K562 (cell line): ENCODE measurements around the gene RFC2. TPM values are rescaled to one million over a fixed set of nuclear protein-coding genes. Genes with fewer than 3 reads are reported as not detected.
A peak's percentile ranks its signal among the peaks of the same experiment; 100 is the strongest.

Source experiments
- CCNT2 ChIP-seq: IDR thresholded peaks from 2 replicates; pipeline ENCODE4 v1.6.1; 2011; ENCODE audit warnings: borderline replicate concordance, low read depth, mild to moderate bottlenecking, moderate library complexity, mixed read lengths, low read length; ENCODE audit not compliant: insufficient read length; ENCODE audit errors: extremely low read depth
- CREB1 ChIP-seq, 2 experiments: sonication (generic) in 1 of 2; formaldehyde crosslinking in 1 of 2; IDR thresholded peaks; 2 replicates each; pipeline versions ENCODE4 v1.6.1 to v1.8.0; 2012 to 2022; ENCODE audit warnings: inconsistent platforms in 1 of 2, mild to moderate bottlenecking in 1 of 2, missing genetic modification reagents in 1 of 2, moderate library complexity in 1 of 2
- ERF ChIP-seq: fragments of 450-650 bp; formaldehyde crosslinking; IDR thresholded peaks from 2 replicates; pipeline ENCODE4 v1.4.0; 2020; ENCODE audit warnings: mild to moderate bottlenecking, mixed read lengths
- EZH2 ChIP-seq: IDR thresholded peaks from 2 replicates; pipeline ENCODE4 v1.6.1; 2012; ENCODE audit warnings: low read depth, mild to moderate bottlenecking, inconsistent platforms, low read length, borderline replicate concordance
- HLTF ChIP-seq: fragments of 450-650 bp; IDR thresholded peaks from 2 replicates; pipeline ENCODE4 v1.6.1; 2016
- IFI16 ChIP-seq: fragments of 250-450 bp; sonication (Bioruptor Pico); IDR thresholded peaks from 2 replicates; pipeline ENCODE4 v2.1.2; 2022; ENCODE audit warnings: mild to moderate bottlenecking, inconsistent platforms
- MYBL2 ChIP-seq, 2 experiments: fragments of 450-650 bp in 1 of 2; sonication (generic) in 1 of 2; formaldehyde crosslinking in 1 of 2; IDR thresholded peaks; 2 replicates each; pipeline versions ENCODE4 v1.6.1 to v1.8.1; 2017 to 2022; ENCODE audit warnings: borderline replicate concordance in 1 of 2, inconsistent platforms in 1 of 2, low read depth in 1 of 2, mild to moderate bottlenecking in 1 of 2, missing genetic modification reagents in 1 of 2, moderate library complexity in 1 of 2
- RFX7 ChIP-seq: fragments of 250-450 bp; sonication (Bioruptor Pico); IDR thresholded peaks from 2 replicates; pipeline ENCODE4 v1.5.1; 2021; ENCODE audit warnings: mild to moderate bottlenecking
- XRCC5 ChIP-seq: fragments of 200-400 bp; formaldehyde crosslinking; IDR thresholded peaks from 2 replicates; pipeline ENCODE4 v1.6.1; 2017; ENCODE audit warnings: low read depth, mild to moderate bottlenecking, low read length
- ZNF23 ChIP-seq: fragments of 250-450 bp; sonication (Bioruptor Pico); IDR thresholded peaks from 2 replicates; pipeline ENCODE4 v1.4.0; 2020; ENCODE audit warnings: mild to moderate bottlenecking
- ZNF717 ChIP-seq: fragments of 250-450 bp; sonication (Bioruptor Pico); IDR thresholded peaks from 2 replicates; pipeline ENCODE4 v1.5.0; 2021
- polyA plus RNA-seq, 8 experiments: library from polyadenylated mRNA; depleted of rRNA in 4 of 8; stranded (reverse) in 5 of 8; unstranded in 3 of 8; fragments of >200 nt; fragmentation: Nextera tagmentation in 2 of 8; fragmentation: Illumina TruSeq in 1 of 8; extraction: Ambion mirVana in 2 of 8; extraction: Trizol in 1 of 8; gene quantifications; 2 replicates each; pipeline versions ENCODE4 v1.2.1 to v1.2.3, GENCODE V29; 2011 to 2014; ENCODE audit warnings: inconsistent platforms in 1 of 8, missing spikeins in 1 of 8
- total RNA-seq, 7 experiments: library from RNA; depleted of rRNA in 6 of 7; stranded (reverse); fragments of >200 nt in 6 of 7; fragmentation: Illumina TruSeq in 2 of 7; extraction: Trizol in 2 of 7; gene quantifications; 2 replicates each; pipeline versions ENCODE4 v1.2.1 to v1.2.3, GENCODE V29; 2011 to 2021; ENCODE audit warnings: low replicate concordance in 1 of 7
- TF ChIP-seq, protein P1 (sequence below): sonication (generic); formaldehyde crosslinking; IDR thresholded peaks from 2 replicates; pipeline ENCODE4 v1.8.1; 2023; ENCODE audit warnings: mild to moderate bottlenecking, missing genetic modification reagents
- TF ChIP-seq, protein P2 (sequence below): fragments of 250-450 bp; sonication (Bioruptor Pico); IDR thresholded peaks from 2 replicates; pipeline ENCODE4 v1.6.1; 2021; ENCODE audit warnings: mild to moderate bottlenecking
- TF ChIP-seq, protein P3 (sequence below): sonication (generic); formaldehyde crosslinking; IDR thresholded peaks from 2 replicates; pipeline ENCODE4 v1.5.0; 2020; ENCODE audit warnings: missing genetic modification reagents
- TF ChIP-seq, protein P4 (sequence below): fragments of 200-800 bp; sonication (Bioruptor generic); IDR thresholded peaks from 2 replicates; pipeline ENCODE4 v1.6.1; 2016; ENCODE audit warnings: missing genetic modification characterization, missing compliant biosample characterization
- TF ChIP-seq, protein P5 (sequence below): fragments of 250-450 bp; sonication (Bioruptor Pico); IDR thresholded peaks from 2 replicates; pipeline ENCODE4 v1.8.0; 2021; ENCODE audit warnings: borderline replicate concordance, mild to moderate bottlenecking, moderate library complexity; ENCODE audit not compliant: poor library complexity, severe bottlenecking

Gene RFC2
- total and polyA plus RNA-seq, 9 of the 15 experiments (the other 6 are each of a cell fraction or from before 2014, with no cell fraction given) = 32.5 to 161 (median 102) TPM

- TF ChIP-seq, protein P1, sequence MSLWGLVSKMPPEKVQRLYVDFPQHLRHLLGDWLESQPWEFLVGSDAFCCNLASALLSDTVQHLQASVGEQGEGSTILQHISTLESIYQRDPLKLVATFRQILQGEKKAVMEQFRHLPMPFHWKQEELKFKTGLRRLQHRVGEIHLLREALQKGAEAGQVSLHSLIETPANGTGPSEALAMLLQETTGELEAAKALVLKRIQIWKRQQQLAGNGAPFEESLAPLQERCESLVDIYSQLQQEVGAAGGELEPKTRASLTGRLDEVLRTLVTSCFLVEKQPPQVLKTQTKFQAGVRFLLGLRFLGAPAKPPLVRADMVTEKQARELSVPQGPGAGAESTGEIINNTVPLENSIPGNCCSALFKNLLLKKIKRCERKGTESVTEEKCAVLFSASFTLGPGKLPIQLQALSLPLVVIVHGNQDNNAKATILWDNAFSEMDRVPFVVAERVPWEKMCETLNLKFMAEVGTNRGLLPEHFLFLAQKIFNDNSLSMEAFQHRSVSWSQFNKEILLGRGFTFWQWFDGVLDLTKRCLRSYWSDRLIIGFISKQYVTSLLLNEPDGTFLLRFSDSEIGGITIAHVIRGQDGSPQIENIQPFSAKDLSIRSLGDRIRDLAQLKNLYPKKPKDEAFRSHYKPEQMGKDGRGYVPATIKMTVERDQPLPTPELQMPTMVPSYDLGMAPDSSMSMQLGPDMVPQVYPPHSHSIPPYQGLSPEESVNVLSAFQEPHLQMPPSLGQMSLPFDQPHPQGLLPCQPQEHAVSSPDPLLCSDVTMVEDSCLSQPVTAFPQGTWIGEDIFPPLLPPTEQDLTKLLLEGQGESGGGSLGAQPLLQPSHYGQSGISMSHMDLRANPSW (CRISPR knock-in tag) = peak; percentile 76; the same call in 1 of the 2 replicates
- TF ChIP-seq IFI16 (CRISPR knock-in tag) (no peak), HLTF (no peak), RFX7 (CRISPR knock-in tag) (no peak), ERF (CRISPR knock-in tag) (peak; percentile 9; the same call in 1 of the 2 replicates), CCNT2 (peak; percentile 88), CREB1 (IDR thresholded peaks at IDR 0.05) (peak; percentile 92), CREB1 (CRISPR knock-in tag; IDR thresholded peaks at IDR 0.05) (peak; percentile 96), ZNF717 (CRISPR knock-in tag) (no peak), XRCC5 (peak; percentile 68; the same call in 1 of the 2 replicates), MYBL2 (IDR thresholded peaks at IDR 0.05; ENCODE audit: low read depth) (no peak), MYBL2 (CRISPR knock-in tag; IDR thresholded peaks at IDR 0.05; ENCODE audit: borderline replicate concordance) (no peak), ZNF23 (CRISPR knock-in tag) (no peak), EZH2 (no peak)
- TF ChIP-seq, protein P2, sequence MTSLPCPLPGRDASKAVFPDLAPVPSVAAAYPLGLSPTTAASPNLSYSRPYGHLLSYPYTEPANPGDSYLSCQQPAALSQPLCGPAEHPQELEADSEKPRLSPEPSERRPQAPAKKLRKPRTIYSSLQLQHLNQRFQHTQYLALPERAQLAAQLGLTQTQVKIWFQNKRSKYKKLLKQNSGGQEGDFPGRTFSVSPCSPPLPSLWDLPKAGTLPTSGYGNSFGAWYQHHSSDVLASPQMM (CRISPR knock-in tag) = no peak
- TF ChIP-seq, protein P3, sequence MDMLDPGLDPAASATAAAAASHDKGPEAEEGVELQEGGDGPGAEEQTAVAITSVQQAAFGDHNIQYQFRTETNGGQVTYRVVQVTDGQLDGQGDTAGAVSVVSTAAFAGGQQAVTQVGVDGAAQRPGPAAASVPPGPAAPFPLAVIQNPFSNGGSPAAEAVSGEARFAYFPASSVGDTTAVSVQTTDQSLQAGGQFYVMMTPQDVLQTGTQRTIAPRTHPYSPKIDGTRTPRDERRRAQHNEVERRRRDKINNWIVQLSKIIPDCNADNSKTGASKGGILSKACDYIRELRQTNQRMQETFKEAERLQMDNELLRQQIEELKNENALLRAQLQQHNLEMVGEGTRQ (CRISPR knock-in tag) = no peak
- TF ChIP-seq, protein P4, sequence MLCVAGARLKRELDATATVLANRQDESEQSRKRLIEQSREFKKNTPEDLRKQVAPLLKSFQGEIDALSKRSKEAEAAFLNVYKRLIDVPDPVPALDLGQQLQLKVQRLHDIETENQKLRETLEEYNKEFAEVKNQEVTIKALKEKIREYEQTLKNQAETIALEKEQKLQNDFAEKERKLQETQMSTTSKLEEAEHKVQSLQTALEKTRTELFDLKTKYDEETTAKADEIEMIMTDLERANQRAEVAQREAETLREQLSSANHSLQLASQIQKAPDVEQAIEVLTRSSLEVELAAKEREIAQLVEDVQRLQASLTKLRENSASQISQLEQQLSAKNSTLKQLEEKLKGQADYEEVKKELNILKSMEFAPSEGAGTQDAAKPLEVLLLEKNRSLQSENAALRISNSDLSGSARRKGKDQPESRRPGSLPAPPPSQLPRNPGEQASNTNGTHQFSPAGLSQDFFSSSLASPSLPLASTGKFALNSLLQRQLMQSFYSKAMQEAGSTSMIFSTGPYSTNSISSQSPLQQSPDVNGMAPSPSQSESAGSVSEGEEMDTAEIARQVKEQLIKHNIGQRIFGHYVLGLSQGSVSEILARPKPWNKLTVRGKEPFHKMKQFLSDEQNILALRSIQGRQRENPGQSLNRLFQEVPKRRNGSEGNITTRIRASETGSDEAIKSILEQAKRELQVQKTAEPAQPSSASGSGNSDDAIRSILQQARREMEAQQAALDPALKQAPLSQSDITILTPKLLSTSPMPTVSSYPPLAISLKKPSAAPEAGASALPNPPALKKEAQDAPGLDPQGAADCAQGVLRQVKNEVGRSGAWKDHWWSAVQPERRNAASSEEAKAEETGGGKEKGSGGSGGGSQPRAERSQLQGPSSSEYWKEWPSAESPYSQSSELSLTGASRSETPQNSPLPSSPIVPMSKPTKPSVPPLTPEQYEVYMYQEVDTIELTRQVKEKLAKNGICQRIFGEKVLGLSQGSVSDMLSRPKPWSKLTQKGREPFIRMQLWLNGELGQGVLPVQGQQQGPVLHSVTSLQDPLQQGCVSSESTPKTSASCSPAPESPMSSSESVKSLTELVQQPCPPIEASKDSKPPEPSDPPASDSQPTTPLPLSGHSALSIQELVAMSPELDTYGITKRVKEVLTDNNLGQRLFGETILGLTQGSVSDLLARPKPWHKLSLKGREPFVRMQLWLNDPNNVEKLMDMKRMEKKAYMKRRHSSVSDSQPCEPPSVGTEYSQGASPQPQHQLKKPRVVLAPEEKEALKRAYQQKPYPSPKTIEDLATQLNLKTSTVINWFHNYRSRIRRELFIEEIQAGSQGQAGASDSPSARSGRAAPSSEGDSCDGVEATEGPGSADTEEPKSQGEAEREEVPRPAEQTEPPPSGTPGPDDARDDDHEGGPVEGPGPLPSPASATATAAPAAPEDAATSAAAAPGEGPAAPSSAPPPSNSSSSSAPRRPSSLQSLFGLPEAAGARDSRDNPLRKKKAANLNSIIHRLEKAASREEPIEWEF (CRISPR knock-in tag) = no peak
- TF ChIP-seq, protein P5, sequence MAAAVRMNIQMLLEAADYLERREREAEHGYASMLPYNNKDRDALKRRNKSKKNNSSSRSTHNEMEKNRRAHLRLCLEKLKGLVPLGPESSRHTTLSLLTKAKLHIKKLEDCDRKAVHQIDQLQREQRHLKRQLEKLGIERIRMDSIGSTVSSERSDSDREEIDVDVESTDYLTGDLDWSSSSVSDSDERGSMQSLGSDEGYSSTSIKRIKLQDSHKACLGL (CRISPR knock-in tag) = no peak
These were observed at the start of gene RFC2 (continued) for GRCh38 chr7:74254129-74254857.
